GM23338 (cell line): ENCODE data around the gene SERPINH1.

ENCODE experiments used
- CREB1 ChIP-seq: fragments of 250-450 bp; sonication (Bioruptor Pico); IDR thresholded peaks from 2 replicates; pipeline ENCODE4 v1.5.0; 2020; ENCODE audit warnings: low read depth, mild to moderate bottlenecking, moderate library complexity
- CTCF ChIP-seq, 2 experiments: fragments of 200-600 bp in 1 of 2; sonication (generic) in 1 of 2; conservative IDR thresholded peaks; 2 replicates each; pipeline versions ENCODE4 v1.5.1 to v1.6.1; 2016 to 2017; ENCODE audit warnings: antibody characterized with exemption in 2 of 2, low read depth in 2 of 2, mild to moderate bottlenecking in 2 of 2, moderate library complexity in 1 of 2
- EZH2 ChIP-seq: fragments of 200-600 bp; sonication (generic); IDR thresholded peaks from one replicate; pipeline ENCODE4 v1.8.0; 2017; ENCODE audit warnings: antibody characterized with exemption, mild to moderate bottlenecking, low read depth; ENCODE audit not compliant: unreplicated experiment
- EZH2phosphoT487 ChIP-seq: fragments of 200-600 bp; sonication (generic); IDR thresholded peaks from one replicate; pipeline ENCODE4 v1.8.1; 2018; ENCODE audit warnings: antibody characterized with exemption; ENCODE audit not compliant: unreplicated experiment
- JUNB ChIP-seq: IDR thresholded peaks from one replicate; pipeline ENCODE4 v1.6.1; 2016; ENCODE audit warnings: antibody characterized with exemption; ENCODE audit not compliant: unreplicated experiment
- POLR2AphosphoS5 ChIP-seq: IDR thresholded peaks from 2 replicates; pipeline ENCODE4 v1.6.1; 2016; ENCODE audit warnings: antibody characterized with exemption, low read depth
- REST ChIP-seq: IDR thresholded peaks from one replicate; pipeline ENCODE4 v1.6.1; 2018; ENCODE audit warnings: antibody characterized with exemption; ENCODE audit not compliant: unreplicated experiment
- STAT1 ChIP-seq: IDR thresholded peaks from one replicate; pipeline ENCODE4 v1.6.1; 2016; ENCODE audit warnings: antibody characterized with exemption; ENCODE audit not compliant: unreplicated experiment
- ZNF331 ChIP-seq: fragments of 250-450 bp; sonication (Bioruptor Pico); IDR thresholded peaks from 2 replicates; pipeline ENCODE4 v1.5.0; 2020; ENCODE audit warnings: low read depth, mild to moderate bottlenecking, moderate library complexity

GRCh38 chr11:75586395-75586794, 24.3 kb downstream of the SERPINH1 start:
- TF ChIP-seq CTCF (conservative IDR thresholded peaks at IDR 0.05; ENCODE audit: low read depth in 2 of 2) (no peak), CREB1 (no peak), EZH2 (no peak), POLR2AphosphoS5 (no peak), REST (no peak), EZH2phosphoT487 (no peak), STAT1 (no peak), ZNF331 (CRISPR knock-in tag) (no peak), JUNB (no peak)
